ENCODE measurements around the gene POLR2M.

Gene POLR2M

DNA sequence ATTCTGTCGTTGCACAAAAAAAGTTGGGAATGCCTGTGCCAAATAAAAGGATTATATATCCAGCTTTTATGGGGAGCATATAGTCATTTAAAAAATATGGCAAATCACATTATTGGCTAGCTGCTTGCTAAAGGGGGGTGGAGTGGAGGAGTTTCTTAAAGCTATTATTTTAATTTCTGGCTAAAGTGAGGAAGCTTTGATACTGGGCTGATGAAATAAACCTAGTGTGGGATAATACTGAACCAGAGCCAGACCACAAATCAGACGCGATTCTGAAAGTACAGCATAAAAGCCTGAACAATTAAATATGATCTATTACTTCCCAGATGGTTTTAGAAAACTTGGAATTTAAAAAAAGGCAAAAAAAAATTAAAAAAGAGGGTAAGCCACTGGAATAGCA lies 14.4 kb downstream of the POLR2M start:
- TF ChIP-seq CTCF (IDR thresholded peaks at IDR 0.05; ENCODE audit: insufficient read depth, low read depth, low read length, missing control alignments), result no peak
- no peak overlapping the region for H3K4me3 ChIP-seq (ENCODE audit: low read depth, low read length)
- no peak for DNase-seq (ENCODE audit: low read depth)

GRCh38 chr15:57726411-57726810 lies 19.9 kb downstream of the POLR2M start:
- H3K4me3 ChIP-seq (ENCODE audit: low read depth, low read length), result no peak overlapping the region
- no peak for DNase-seq (ENCODE audit: low read depth)
- TF ChIP-seq CTCF (IDR thresholded peaks at IDR 0.05; ENCODE audit: insufficient read depth, low read depth, low read length, missing control alignments), result no peak

- TF ChIP-seq CTCF (IDR thresholded peaks at IDR 0.05; ENCODE audit: insufficient read depth, low read depth, low read length, missing control alignments), result no peak
Measured at GRCh38 chr15:57727031-57727430, 20.5 kb downstream of the POLR2M start.

DNA sequence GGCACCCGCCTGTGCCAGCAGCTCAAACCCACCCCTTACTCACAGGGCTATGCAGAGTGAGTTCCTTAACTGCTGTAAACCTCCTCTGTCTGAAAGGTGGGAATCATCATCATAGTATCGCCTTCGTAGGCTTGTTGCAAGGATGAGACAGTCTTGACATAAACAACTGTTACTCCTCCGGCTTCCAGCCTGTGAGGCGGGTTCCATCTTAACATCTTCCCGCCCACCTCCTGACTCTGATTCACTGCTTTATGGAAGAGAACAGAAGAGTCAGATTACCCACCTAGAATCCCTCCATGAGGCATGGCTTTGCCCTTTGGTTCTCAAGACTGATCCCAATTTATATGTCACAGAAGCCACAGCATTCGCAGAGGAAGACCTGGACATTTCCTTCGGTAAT lies 21.9 kb downstream of the POLR2M start:
- no peak for DNase-seq (ENCODE audit: low read depth)
- no peak overlapping the region for H3K4me3 ChIP-seq (ENCODE audit: low read depth, low read length)
- TF ChIP-seq CTCF (IDR thresholded peaks at IDR 0.05; ENCODE audit: insufficient read depth, low read depth, low read length, missing control alignments), result no peak

More at GRCh38 chr15:57727031-57727430, 20.5 kb downstream of the POLR2M start:
- no peak overlapping the region for H3K4me3 ChIP-seq (ENCODE audit: low read depth, low read length)
- DNase-seq (ENCODE audit: low read depth), result no peak

GRCh38 chr15:57730876-57731275 lies 24.4 kb downstream of the POLR2M start:
- no peak for TF ChIP-seq CTCF (IDR thresholded peaks at IDR 0.05; ENCODE audit: insufficient read depth, low read depth, low read length, missing control alignments)
- H3K4me3 ChIP-seq (ENCODE audit: low read depth, low read length), result no peak overlapping the region
- no peak for DNase-seq (ENCODE audit: low read depth)

DNA sequence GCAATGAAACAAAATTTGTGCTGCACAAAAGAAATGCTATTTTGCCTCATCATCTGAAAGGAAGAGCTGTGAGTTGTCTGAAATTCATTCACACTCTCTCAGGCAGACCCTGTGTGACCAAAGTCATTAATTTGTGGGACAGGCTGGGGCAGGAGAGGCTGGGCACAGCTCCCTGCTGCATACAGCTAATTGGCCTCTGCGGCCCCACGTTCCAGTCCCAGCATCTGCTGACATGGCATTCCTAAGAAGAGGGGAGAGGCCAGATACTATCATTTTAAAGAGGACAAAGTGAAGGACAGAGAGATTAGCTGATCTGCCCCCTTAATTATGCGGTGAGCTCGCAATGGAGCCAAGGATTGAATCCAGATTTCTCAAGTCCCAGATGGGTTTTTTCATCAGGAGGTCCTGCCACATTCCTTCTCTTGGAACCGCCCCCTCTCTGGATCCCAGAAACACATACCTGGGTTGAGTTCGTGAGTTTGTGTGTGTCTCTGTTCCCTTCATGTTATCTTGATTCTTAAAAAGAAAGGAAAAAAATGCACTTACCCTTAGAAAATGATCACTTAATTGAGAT lies 25.1 kb downstream of the POLR2M start:
- H3K4me3 ChIP-seq (ENCODE audit: low read depth, low read length), result no peak overlapping the region
- no peak for DNase-seq (ENCODE audit: low read depth)
- TF ChIP-seq CTCF (IDR thresholded peaks at IDR 0.05; ENCODE audit: insufficient read depth, low read depth, low read length, missing control alignments), result no peak

All from GM12865 (cell line).